Fibroblast of pulmonary artery (primary cell): ENCODE results near the gene MAGI2.

Experiments used
- DNase-seq: peaks from one replicate; pipeline ENCODE4 v3.0.0-alpha.2; 2010; ENCODE audit warnings: low read depth
- H3K4me3 ChIP-seq: replicated peaks from 2 replicates; pipeline ENCODE4 v1.5.1; 2011; ENCODE audit warnings: low read depth, mild to moderate bottlenecking, control low read depth, low read length, moderate library complexity
- CTCF ChIP-seq: IDR thresholded peaks from 2 replicates; pipeline ENCODE4 v1.5.1; 2011; ENCODE audit warnings: mild to moderate bottlenecking, control low read depth, low read length, inconsistent platforms; ENCODE audit errors: missing control alignments

The MAGI2 gene

GRCh38 chr7:78901566-78901965 is 551.9 kb downstream of the MAGI2 start:
- H3K4me3 ChIP-seq: no peak overlapping the region
- TF ChIP-seq CTCF: no peak
- no peak for DNase-seq

- no peak for TF ChIP-seq CTCF
- no peak for DNase-seq
- H3K4me3 ChIP-seq: no peak overlapping the region
These were observed 552.7 kb downstream of the MAGI2 start for GRCh38 chr7:78900806-78901205.

- H3K4me3 ChIP-seq: no peak overlapping the region
- no peak for TF ChIP-seq CTCF
- no peak for DNase-seq
These were observed 558.1 kb downstream of the MAGI2 start for GRCh38 chr7:78895393-78895792.

GRCh38 chr7:78879206-78879605 is 574.3 kb downstream of the MAGI2 start:
- H3K4me3 ChIP-seq: no peak overlapping the region
- DNase-seq: no peak
- TF ChIP-seq CTCF: no peak

- no peak for DNase-seq
These were observed 580.4 kb downstream of the MAGI2 start for GRCh38 chr7:78873117-78873516.

GRCh38 chr7:78864339-78864738 is 589.1 kb downstream of the MAGI2 start:
- no peak overlapping the region for H3K4me3 ChIP-seq
- no peak for TF ChIP-seq CTCF
- DNase-seq: no peak

More at GRCh38 chr7:78873117-78873516, 580.4 kb downstream of the MAGI2 start:
- H3K4me3 ChIP-seq: no peak overlapping the region
- TF ChIP-seq CTCF: no peak

GRCh38 chr7:78863281-78863680 is 590.2 kb downstream of the MAGI2 start:
- TF ChIP-seq CTCF: no peak

More at GRCh38 chr7:78863281-78863680, 590.2 kb downstream of the MAGI2 start:
- no peak for DNase-seq
- no peak overlapping the region for H3K4me3 ChIP-seq
